Measurements from ENCODE around the gene GPC6. TPM values are rescaled to one million over a fixed set of nuclear protein-coding genes. Genes with fewer than 3 reads are reported as not detected.

The GPC6 gene
- total RNA-seq, 1 donor: 77.8 TPM

DNA sequence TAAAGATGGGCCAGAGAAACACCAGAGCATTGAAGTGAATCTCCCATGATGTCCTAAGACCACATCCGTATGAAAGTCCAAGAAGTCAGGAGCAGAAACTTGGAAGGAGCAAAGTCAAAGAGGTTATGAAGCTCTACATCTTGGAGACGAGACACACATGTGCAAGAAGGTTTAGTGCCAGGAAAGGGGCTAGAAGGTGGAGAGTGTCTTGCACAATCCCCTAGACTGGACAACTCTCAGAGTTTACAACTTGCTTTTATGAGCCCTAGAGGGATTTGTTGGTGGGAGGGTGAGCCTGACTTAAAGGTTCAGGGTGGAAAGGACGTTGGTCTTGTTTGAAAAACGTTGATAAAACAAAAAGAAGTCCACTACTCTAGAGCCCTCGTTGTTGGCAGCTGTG is 150.6 kb downstream of the GPC6 start:
- H3K27ac ChIP-seq (ENCODE audit: low read depth, low read length): no peak overlapping the region
- TF ChIP-seq, protein P1, sequence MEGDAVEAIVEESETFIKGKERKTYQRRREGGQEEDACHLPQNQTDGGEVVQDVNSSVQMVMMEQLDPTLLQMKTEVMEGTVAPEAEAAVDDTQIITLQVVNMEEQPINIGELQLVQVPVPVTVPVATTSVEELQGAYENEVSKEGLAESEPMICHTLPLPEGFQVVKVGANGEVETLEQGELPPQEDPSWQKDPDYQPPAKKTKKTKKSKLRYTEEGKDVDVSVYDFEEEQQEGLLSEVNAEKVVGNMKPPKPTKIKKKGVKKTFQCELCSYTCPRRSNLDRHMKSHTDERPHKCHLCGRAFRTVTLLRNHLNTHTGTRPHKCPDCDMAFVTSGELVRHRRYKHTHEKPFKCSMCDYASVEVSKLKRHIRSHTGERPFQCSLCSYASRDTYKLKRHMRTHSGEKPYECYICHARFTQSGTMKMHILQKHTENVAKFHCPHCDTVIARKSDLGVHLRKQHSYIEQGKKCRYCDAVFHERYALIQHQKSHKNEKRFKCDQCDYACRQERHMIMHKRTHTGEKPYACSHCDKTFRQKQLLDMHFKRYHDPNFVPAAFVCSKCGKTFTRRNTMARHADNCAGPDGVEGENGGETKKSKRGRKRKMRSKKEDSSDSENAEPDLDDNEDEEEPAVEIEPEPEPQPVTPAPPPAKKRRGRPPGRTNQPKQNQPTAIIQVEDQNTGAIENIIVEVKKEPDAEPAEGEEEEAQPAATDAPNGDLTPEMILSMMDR (IDR thresholded peaks at IDR 0.05; ENCODE audit: extremely low read depth, low read depth, low read length): no peak
- no peaks in the 10 kb centered on the region for H3K27me3 ChIP-seq (ENCODE audit: insufficient read depth, low read length)
- H3K4me1 ChIP-seq (ENCODE audit: insufficient read depth, low read length): no peaks in the 10 kb centered on the region
- no peak overlapping the region for H3K4me3 ChIP-seq (ENCODE audit: insufficient read depth, low read length)
- H4K20me1 ChIP-seq (ENCODE audit: insufficient read depth, low read length): peaks cover 3% of the 10 kb centered on the region
- no peaks in the 10 kb centered on the region for H3K79me2 ChIP-seq (ENCODE audit: insufficient read depth, low read length)
- DNase-seq (ENCODE audit: insufficient read length, low spot score, missing footprints): no peak
- H3K36me3 ChIP-seq (ENCODE audit: insufficient read depth, low read length): no peaks in the 10 kb centered on the region
- H2AFZ ChIP-seq (ENCODE audit: low read length): no peak overlapping the region
- no peak overlapping the region for H3K4me2 ChIP-seq (ENCODE audit: insufficient read depth, low read length)
- H3K9me3 ChIP-seq (ENCODE audit: low read depth, low read length): no peaks in the 10 kb centered on the region

DNA sequence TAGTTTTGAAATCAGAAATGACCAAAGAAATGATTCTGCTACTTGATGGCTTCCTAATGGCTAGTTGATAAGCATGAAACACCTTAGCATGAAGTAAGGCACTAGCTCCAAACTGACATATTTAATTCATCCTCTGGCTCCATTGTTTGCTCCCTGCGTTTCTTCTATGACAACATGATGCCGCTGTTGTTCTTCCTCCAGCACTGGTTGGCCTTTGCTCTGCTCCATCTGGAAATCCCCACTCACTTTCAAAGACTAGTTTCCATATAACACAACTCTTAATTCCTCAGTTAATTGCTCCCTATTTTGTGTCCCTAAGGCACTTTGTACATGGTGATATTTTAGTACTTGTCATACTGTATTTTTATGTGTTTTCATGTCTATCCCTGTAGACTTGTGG is 151.6 kb downstream of the GPC6 start:
- Histone ChIP-seq H3K4me3 (ENCODE audit: insufficient read depth, low read length) (no peak overlapping the region), H3K27ac (ENCODE audit: low read depth, low read length) (no peak overlapping the region), H3K9me3 (ENCODE audit: low read depth, low read length) (no peaks in the 10 kb centered on the region), H3K27me3 (ENCODE audit: insufficient read depth, low read length) (no peaks in the 10 kb centered on the region), H3K4me2 (ENCODE audit: insufficient read depth, low read length) (no peak overlapping the region), H2AFZ (ENCODE audit: low read length) (no peak overlapping the region), H3K79me2 (ENCODE audit: insufficient read depth, low read length) (no peaks in the 10 kb centered on the region), H3K4me1 (ENCODE audit: insufficient read depth, low read length) (no peaks in the 10 kb centered on the region), H4K20me1 (ENCODE audit: insufficient read depth, low read length) (peaks cover 3% of the 10 kb centered on the region), H3K36me3 (ENCODE audit: insufficient read depth, low read length) (no peaks in the 10 kb centered on the region)
- no peak for DNase-seq (ENCODE audit: insufficient read length, low spot score, missing footprints)
- TF ChIP-seq, protein P1 (IDR thresholded peaks at IDR 0.05; ENCODE audit: extremely low read depth, low read depth, low read length): no peak

DNA sequence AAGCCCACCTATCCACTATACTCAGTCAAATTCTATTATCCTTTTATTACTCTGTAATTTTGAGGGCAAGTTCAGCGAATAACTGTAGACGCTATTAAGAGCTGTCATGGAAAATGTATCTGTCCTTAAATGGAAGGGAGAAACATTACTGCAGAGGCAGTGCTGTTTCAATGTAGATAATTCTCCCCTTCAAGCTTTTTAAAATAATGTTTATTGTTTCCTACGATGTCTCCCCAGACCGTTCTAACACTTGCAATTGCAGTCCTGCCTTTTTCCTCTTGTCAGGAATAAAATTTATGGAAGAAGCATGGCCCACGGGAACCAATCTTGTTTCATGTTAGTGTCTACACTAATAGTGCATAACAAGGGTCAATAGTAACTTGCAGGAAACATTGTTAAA is 159.5 kb downstream of the GPC6 start:
- Histone ChIP-seq H3K9me3 (ENCODE audit: low read depth, low read length) (no peaks in the 10 kb centered on the region), H3K4me3 (ENCODE audit: insufficient read depth, low read length) (no peak overlapping the region), H2AFZ (ENCODE audit: low read length) (no peak overlapping the region), H3K36me3 (ENCODE audit: insufficient read depth, low read length) (no peaks in the 10 kb centered on the region), H3K79me2 (ENCODE audit: insufficient read depth, low read length) (no peaks in the 10 kb centered on the region), H3K4me2 (ENCODE audit: insufficient read depth, low read length) (no peak overlapping the region), H3K27me3 (ENCODE audit: insufficient read depth, low read length) (no peaks in the 10 kb centered on the region), H3K27ac (ENCODE audit: low read depth, low read length) (no peak overlapping the region), H4K20me1 (ENCODE audit: insufficient read depth, low read length) (no peaks in the 10 kb centered on the region), H3K4me1 (ENCODE audit: insufficient read depth, low read length) (peaks cover 4% of the 10 kb centered on the region)
- DNase-seq (ENCODE audit: insufficient read length, low spot score, missing footprints): no peak
- TF ChIP-seq, protein P1 (IDR thresholded peaks at IDR 0.05; ENCODE audit: extremely low read depth, low read depth, low read length): no peak

DNA sequence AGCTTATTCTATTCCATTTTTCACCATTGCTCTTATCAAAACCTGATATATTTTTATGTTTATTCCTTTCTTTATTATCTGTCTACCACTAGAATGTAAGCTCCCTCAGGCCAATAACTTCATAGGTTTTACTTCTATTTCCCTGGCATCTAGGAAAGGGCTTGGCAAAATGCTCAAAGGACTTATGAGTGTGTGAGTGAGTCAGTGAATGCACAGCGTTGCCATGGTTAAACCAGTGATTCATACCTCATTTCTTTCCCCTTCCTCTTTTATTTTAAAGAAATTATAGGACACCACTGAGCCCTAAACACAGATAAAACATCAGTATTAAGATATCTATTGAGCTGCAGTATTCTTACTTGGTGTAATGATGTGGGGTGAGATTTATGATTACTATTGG is 162.1 kb downstream of the GPC6 start:
- H3K36me3 ChIP-seq (ENCODE audit: insufficient read depth, low read length): no peaks in the 10 kb centered on the region
- no peak overlapping the region for H3K4me3 ChIP-seq (ENCODE audit: insufficient read depth, low read length)
- no peak overlapping the region for H3K4me2 ChIP-seq (ENCODE audit: insufficient read depth, low read length)
- DNase-seq (ENCODE audit: insufficient read length, low spot score, missing footprints): no peak
- H3K27me3 ChIP-seq (ENCODE audit: insufficient read depth, low read length): no peaks in the 10 kb centered on the region
- H2AFZ ChIP-seq (ENCODE audit: low read length): no peak overlapping the region
- H4K20me1 ChIP-seq (ENCODE audit: insufficient read depth, low read length): no peaks in the 10 kb centered on the region
- peaks cover 4% of the 10 kb centered on the region for H3K4me1 ChIP-seq (ENCODE audit: insufficient read depth, low read length)
- no peak overlapping the region for H3K27ac ChIP-seq (ENCODE audit: low read depth, low read length)
- TF ChIP-seq, protein P1 (IDR thresholded peaks at IDR 0.05; ENCODE audit: extremely low read depth, low read depth, low read length): no peak
- no peaks in the 10 kb centered on the region for H3K9me3 ChIP-seq (ENCODE audit: low read depth, low read length)
- no peaks in the 10 kb centered on the region for H3K79me2 ChIP-seq (ENCODE audit: insufficient read depth, low read length)

All from osteoblast (primary cell).